Hematopoietic multipotent progenitor cell treated with erythropoietin and hydrocortisone succinate and interleukin-3 and kit ligand, for 15 days (in vitro differentiated cells): ENCODE data around the gene PRKG1.

ENCODE experiments used
- DNase-seq: peaks from one replicate; pipeline ENCODE4 v3.0.0-alpha.2; 2015; ENCODE audit warnings: low spot score

Gene PRKG1

GRCh38 chr10:51806079-51806835, 732.0 kb downstream of the PRKG1 start:
- DNase-seq = no peak

DNA sequence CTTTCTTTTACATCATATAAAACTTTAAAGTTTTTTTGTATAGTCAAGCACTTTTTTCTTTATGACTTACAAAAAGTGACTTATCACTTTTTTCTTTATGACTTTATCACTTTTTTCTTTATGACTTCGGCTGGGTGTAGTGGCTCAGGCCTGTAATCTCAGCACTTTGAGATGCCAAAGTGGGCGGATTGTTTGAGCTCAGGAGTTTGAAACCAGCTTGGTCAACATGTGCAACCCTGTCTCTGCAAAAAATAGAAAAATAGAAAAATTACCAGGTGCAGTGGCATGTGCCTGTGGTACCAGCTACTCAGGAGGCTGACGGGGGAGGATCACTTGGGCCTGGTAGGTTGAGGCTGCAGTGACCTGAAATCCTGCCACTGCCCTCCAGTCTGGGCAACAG, 733.9 kb downstream of the PRKG1 start:
- no peak for DNase-seq

DNA sequence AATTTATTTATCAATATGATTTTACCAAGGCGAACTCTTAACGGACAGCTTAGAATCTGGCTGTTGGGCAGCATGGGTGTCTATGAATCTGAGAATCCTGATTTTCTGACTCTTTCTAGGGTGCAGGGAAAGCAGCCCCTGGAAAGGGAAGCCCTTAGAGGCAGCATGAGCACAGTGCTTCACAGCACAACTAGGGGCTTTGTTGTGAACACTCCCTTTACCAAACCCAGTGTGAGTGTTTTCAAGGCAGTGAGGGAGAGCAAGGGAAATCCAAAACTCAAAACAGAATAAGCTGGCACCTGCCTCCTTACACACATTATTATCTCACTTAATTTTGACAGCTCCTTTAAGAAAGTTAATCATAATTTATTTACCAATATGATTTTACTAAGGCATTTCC, 741.4 kb downstream of the PRKG1 start:
- DNase-seq = no peak

DNA sequence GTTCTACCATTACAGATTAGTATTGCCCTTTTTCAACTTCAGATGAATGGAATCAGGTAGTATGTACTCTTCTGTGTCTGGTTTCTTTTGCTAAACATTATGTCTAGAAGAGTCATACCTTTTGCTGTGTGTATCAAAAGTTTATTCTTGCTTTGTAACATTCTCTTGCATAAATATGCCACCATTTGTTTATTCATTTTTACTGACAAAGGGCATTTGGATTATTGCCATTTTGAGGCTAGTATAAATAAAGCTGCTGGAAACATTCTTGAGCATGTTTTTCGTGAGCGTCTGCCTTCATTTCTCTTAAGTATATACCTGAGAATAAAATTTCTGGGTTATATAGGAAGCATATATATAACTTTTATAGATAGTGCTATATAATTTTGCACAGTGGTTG, 746.8 kb downstream of the PRKG1 start:
- DNase-seq = no peak

DNA sequence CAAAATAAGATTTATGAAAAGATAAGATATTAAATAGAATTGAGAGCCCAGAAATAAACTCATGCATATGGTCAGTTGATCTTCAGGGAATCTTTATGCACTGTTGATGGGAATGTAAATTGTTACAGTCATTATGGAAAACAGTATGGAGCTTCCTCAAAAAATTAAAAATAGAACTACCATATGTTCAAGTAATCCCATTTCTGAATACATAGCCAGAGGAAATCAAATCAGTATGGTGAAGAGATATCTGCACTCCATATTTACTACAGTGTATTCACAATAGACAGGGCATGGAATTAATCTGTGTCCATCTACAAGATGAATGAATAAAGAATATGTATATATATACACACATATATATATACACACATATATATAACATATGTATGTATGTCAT, 747.5 kb downstream of the PRKG1 start:
- no peak for DNase-seq

DNA sequence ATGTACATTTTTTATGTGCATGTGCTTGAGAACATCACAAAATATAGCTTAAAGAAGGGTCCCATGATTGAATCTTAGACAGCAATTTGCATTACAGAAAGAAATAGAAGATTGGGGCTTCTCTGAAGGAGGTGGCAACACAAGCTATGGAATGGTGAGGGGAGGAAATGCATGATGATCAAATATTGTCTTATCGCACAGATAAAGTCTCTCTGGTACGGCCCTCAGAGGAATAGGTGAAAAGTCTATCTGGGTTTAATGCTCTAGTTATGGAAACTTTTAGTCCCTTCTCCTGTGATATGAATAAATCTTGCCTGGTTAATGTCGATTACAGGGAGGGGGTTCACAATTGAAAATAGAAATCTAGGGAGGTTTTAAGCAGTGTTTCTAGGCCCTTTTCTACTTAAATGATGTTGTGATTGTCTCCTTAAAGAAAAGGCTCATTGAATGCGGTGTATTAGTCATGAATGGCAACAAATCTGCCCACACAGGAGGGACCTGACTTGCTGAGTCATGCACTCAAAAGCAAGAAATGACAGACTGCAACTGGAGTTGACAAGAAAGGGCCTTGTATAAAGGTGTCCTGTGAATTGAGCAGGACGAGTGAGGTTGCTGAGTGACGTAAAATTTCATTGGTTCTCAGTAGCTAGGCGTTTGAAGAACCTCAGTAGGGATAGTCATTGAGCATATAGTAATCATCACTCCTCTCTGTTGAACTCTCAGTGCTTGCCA, 758.5 kb downstream of the PRKG1 start:
- no peak for DNase-seq

DNA sequence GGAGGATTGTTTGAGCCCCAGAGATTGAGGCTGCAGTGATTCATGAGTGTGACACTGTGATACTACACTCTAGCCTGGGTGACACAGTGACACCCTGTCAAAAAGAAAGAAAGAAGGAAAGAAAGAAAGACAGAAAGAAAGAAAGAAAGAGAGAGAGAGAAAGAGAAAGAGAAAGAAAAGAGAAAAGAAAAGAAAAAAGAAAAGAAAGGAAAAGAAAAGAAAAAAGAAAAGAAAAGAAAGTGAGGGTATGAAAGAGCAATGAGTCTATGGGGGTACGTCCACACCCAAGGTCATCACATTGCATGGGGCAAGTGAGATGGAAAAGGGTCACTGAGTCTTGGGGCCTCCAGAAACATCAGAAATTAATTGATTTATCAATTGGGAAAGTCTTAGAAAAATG, 760.3 kb downstream of the PRKG1 start:
- no peak for DNase-seq

GRCh38 chr10:51838471-51838870, 764.2 kb downstream of the PRKG1 start:
- no peak for DNase-seq

GRCh38 chr10:51843966-51844365, 769.7 kb downstream of the PRKG1 start:
- no peak for DNase-seq

GRCh38 chr10:51846856-51847506, 772.7 kb downstream of the PRKG1 start:
- DNase-seq = no peak

DNA sequence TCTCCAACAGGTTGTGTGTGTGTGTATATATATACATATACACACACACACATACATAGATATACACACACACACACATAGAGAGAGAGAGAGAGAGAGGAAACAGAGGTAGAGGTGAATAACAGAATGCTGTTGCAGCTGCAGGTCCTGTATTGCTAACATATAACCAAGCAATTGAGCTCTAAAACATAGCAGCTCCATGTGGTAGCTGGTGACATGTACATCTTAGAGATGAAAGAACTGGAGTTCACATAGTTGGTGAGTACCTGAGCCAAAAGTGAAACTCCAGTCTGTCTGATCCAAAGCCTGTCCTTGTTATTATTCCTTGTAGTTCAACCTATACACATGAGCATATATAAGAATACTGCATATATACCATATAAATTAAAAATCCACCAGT, 778.0 kb downstream of the PRKG1 start:
- no peak for DNase-seq

GRCh38 chr10:51857305-51857704, 783.0 kb downstream of the PRKG1 start:
- DNase-seq = no peak

GRCh38 chr10:51860257-51860656, 786.0 kb downstream of the PRKG1 start:
- no peak for DNase-seq

- no peak for DNase-seq
These were observed 786.8 kb downstream of the PRKG1 start for GRCh38 chr10:51861051-51861450.

GRCh38 chr10:51861731-51862130, 787.4 kb downstream of the PRKG1 start:
- no peak for DNase-seq

DNA sequence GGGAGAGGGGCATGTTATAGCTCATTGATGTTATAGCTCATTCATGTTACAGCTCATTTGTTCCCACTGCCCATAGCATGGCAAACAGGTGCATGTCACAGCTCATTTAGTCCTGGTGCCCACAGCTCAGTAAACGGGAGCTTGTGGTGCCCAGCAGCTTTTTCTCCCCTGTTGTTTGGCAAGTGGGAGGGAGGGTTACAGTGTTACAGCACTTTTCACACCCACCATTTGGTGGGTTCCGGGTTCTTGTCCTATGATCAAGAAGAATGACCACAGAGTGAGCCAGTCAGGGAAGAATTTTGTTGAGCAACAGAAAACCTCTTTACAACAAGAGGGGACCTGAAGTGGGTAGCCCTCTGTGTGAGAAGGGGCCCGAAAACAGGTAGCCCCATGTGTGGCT, 787.9 kb downstream of the PRKG1 start:
- no peak for DNase-seq

DNA sequence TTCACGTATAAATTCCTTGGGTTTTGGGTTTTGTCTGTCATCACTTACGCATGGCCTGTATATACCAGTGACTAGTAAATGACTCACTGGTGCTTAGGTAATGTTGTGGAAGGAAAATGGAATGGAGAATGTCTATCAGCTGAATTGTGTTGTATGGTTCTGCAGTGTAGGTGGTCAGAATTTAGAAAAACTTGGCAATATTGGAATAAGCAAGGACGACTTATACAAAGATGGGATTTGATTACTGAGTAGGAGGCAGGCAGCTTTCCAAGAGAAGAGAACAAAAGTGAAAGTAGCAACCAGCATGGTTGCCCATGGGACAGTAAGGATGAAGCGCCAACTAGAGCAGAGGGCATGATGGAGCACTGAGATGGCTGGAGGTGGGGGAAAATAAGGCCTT, 793.7 kb downstream of the PRKG1 start:
- DNase-seq = no peak

- no peak for DNase-seq
These were observed 799.8 kb downstream of the PRKG1 start for GRCh38 chr10:51874131-51874530.

DNA sequence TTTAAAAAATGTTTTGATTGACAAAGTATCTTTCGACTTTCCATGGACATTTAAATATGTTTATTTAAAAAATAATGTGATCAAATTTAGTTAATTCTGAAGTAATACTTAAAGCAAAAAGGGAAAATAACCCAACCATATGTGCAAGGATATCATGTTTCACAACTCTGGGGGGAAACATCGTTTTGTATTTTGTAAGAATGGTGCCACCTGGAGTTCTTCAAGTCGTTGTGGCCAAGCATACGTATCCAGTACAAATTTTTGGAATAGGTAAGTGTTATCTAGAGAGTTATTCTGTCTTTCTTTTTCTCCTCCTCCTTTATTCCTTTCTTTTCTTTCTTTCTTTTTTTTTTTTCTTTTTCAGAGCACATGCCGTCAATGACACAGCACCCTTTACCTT, 801.3 kb downstream of the PRKG1 start:
- no peak for DNase-seq

GRCh38 chr10:51876503-51876902, 802.2 kb downstream of the PRKG1 start:
- no peak for DNase-seq

- no peak for DNase-seq
These were observed 802.7 kb downstream of the PRKG1 start for GRCh38 chr10:51876979-51877378.

- no peak for DNase-seq
These were observed 803.3 kb downstream of the PRKG1 start for GRCh38 chr10:51877636-51878035.

DNA sequence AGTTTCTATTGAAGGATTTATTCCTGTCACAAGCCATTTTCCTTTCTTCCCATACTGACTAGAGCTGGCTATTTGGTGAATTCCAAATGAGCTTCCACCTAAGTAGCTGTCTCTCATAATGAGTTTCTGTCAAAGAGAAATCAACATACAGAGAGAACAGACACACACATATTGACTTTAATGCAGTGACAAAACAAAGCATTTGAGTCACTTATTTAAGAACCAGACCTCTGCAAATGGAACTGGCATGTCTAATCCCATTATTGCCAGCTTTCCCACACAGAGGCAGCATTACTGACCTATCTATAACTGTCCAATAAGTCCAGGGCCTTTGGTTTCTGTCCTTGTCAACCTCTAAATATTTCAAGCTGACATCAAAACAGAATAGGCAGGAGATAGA, 804.4 kb downstream of the PRKG1 start:
- DNase-seq = no peak
